Smooth muscle cell (in vitro differentiated cells): Measurements from ENCODE around the gene PTF1A. TPM values are rescaled to one million over a fixed set of nuclear protein-coding genes. Genes with fewer than 3 reads are reported as not detected.

Experiments
- DNase-seq: peaks from one replicate; lab custom pipeline; 2025; ENCODE audit not compliant: unreplicated experiment; lab: John Stamatoyannopoulos, UW
- H2AFZ ChIP-seq: fragments of 200-600 bp; sonication (generic); 2 replicates; pipeline ENCODE4 v1.6.0; 2016; ENCODE audit warnings: antibody characterized with exemption, low read depth, mild to moderate bottlenecking
- H3F3A ChIP-seq: fragments of 200-600 bp; sonication (generic); 2 replicates; pipeline ENCODE4 v1.6.0; 2017; ENCODE audit warnings: antibody characterized with exemption, low read depth
- H3K27ac ChIP-seq: fragments of 200-600 bp; sonication (generic); 2 replicates; pipeline ENCODE4 v1.5.1; 2016; ENCODE audit warnings: low read depth, mild to moderate bottlenecking
- H3K27me3 ChIP-seq: fragments of 200-600 bp; sonication (generic); 2 replicates; pipeline ENCODE4 v1.6.1; 2016; ENCODE audit warnings: low read depth, mild to moderate bottlenecking
- H3K36me3 ChIP-seq: fragments of 200-600 bp; sonication (generic); 2 replicates; pipeline ENCODE4 v1.5.1; 2016; ENCODE audit warnings: low read depth
- H3K4me1 ChIP-seq: fragments of 200-600 bp; sonication (generic); 2 replicates; pipeline ENCODE4 v1.5.1; 2016; ENCODE audit warnings: low read depth
- H3K4me2 ChIP-seq: fragments of 200-600 bp; sonication (generic); 2 replicates; pipeline ENCODE4 v1.6.0; 2016; ENCODE audit warnings: mild to moderate bottlenecking
- H3K4me3 ChIP-seq: fragments of 200-600 bp; sonication (generic); 2 replicates; pipeline ENCODE4 v1.5.1; 2016; ENCODE audit warnings: mild to moderate bottlenecking
- H3K79me2 ChIP-seq: fragments of 200-600 bp; sonication (generic); 2 replicates; pipeline ENCODE4 v1.6.0; 2016; ENCODE audit warnings: low read depth, mild to moderate bottlenecking
- H3K9ac ChIP-seq: fragments of 200-600 bp; sonication (generic); 2 replicates; pipeline ENCODE4 v1.6.0; 2016; ENCODE audit warnings: low read depth
- H3K9me3 ChIP-seq: fragments of 200-600 bp; sonication (generic); replicated peaks from 2 replicates; pipeline ENCODE4 v1.5.1; 2016; ENCODE audit warnings: low read depth
- H4K20me1 ChIP-seq: fragments of 200-600 bp; sonication (generic); 2 replicates; pipeline ENCODE4 v1.6.0; 2016; ENCODE audit warnings: low read depth
- WGBS: methylation state at CpG from one replicate; pipeline ENCODE4 v1.1.7; 2016; ENCODE audit warnings: low lambda C conversion rate; 5-methylcytosine and 5-hydroxymethylcytosine counted together
- polyA plus RNA-seq: library from polyadenylated mRNA; unstranded; fragments of >200 nt; fragmentation: Nextera tagmentation; extraction: Ambion mirVana; gene quantifications from 2 replicates; pipeline ENCODE4 v1.2.1, GENCODE V29; 2016
- total RNA-seq: library from RNA; depleted of rRNA; stranded (reverse); fragments of >200 nt; gene quantifications from 2 replicates; pipeline ENCODE4 v1.2.3, GENCODE V29; 2014
- TF ChIP-seq, protein P1 (sequence below): fragments of 200-600 bp; sonication (generic); IDR thresholded peaks from 2 replicates; pipeline ENCODE4 v1.5.1; 2017; ENCODE audit warnings: borderline replicate concordance, mild to moderate bottlenecking, antibody characterized with exemption; ENCODE audit not compliant: insufficient read depth, poor library complexity, severe bottlenecking

The PTF1A gene
- total and polyA plus RNA-seq, 2 experiments from 2014 or later: 0.17 TPM; not detected in 1

DNA sequence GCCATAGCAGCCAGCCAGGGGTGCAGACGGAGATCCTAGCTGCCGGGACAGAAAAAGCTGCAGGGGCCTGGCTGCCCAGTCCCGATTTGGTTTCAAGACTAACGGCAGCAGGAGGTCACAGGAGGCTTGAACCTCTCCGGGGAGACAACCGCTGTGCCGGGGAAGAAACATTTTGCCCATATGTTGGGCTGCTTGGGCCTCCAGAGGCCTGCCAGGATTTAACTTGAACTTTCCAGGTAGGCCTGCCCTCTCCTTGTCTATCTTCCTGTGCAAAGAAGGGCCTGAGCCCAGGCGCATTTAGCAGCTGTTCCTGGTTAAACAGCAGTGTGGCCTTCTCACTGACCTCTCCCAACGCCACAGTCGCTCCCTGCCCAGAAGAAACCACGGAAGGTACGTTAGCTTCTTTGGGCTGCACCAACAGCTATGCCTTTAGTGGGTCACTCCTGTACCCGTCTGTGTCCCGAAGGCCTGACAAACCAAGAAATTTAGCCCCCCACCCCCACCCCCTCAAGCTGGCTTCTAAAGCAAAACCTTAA, 17.1 kb upstream of the PTF1A start:
- Histone ChIP-seq H3F3A (no peaks in the 10 kb centered on the region), H3K27ac (no peak overlapping the region), H3K4me2 (no peak overlapping the region), H3K4me3 (no peak overlapping the region), H2AFZ (no peak overlapping the region), H4K20me1 (no peaks in the 10 kb centered on the region), H3K79me2 (no peaks in the 10 kb centered on the region), H3K9me3 (no peaks in the 10 kb centered on the region), H3K36me3 (no peaks in the 10 kb centered on the region), H3K9ac (no peak overlapping the region), H3K4me1 (no peaks in the 10 kb centered on the region), H3K27me3 (peaks cover 100% of the 10 kb centered on the region)
- WGBS: 40% methylated on average over 14 of the region's 14 CpGs
- no peak for DNase-seq
- TF ChIP-seq, protein P1, sequence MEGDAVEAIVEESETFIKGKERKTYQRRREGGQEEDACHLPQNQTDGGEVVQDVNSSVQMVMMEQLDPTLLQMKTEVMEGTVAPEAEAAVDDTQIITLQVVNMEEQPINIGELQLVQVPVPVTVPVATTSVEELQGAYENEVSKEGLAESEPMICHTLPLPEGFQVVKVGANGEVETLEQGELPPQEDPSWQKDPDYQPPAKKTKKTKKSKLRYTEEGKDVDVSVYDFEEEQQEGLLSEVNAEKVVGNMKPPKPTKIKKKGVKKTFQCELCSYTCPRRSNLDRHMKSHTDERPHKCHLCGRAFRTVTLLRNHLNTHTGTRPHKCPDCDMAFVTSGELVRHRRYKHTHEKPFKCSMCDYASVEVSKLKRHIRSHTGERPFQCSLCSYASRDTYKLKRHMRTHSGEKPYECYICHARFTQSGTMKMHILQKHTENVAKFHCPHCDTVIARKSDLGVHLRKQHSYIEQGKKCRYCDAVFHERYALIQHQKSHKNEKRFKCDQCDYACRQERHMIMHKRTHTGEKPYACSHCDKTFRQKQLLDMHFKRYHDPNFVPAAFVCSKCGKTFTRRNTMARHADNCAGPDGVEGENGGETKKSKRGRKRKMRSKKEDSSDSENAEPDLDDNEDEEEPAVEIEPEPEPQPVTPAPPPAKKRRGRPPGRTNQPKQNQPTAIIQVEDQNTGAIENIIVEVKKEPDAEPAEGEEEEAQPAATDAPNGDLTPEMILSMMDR: no peak

DNA sequence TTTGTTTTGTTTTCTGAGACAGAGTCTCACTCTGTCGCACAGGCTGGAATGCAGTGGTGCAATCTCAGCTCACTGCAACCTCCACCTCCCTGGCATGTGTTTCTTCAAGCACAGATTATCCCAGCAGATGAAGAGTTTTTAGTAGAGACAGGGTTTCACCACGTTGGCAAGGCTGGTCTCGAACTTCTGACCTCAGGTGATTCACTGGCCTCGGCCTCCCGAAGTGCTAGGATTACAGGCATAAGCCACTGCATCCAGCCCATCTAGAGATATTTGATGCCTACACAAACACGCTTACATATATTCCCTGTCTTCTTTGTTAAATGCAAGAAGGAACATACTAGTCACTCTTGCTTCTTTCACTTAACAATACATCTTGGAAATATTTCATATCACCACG, 5.9 kb upstream of the PTF1A start:
- H3K4me3 ChIP-seq: no peak overlapping the region
- no peaks in the 10 kb centered on the region for H3K9me3 ChIP-seq
- TF ChIP-seq, protein P1: no peak
- 72% methylated on average over 7 of the region's 7 CpGs for WGBS
- DNase-seq: no peak
- H3K79me2 ChIP-seq: no peaks in the 10 kb centered on the region
- no peaks in the 10 kb centered on the region for H3K36me3 ChIP-seq
- peaks cover 94% of the 10 kb centered on the region for H3K27me3 ChIP-seq
- H2AFZ ChIP-seq: no peak overlapping the region
- no peaks in the 10 kb centered on the region for H3F3A ChIP-seq
- H3K27ac ChIP-seq: no peak overlapping the region
- no peak overlapping the region for H3K9ac ChIP-seq
- H3K4me2 ChIP-seq: no peak overlapping the region
- no peaks in the 10 kb centered on the region for H3K4me1 ChIP-seq
- no peaks in the 10 kb centered on the region for H4K20me1 ChIP-seq

DNA sequence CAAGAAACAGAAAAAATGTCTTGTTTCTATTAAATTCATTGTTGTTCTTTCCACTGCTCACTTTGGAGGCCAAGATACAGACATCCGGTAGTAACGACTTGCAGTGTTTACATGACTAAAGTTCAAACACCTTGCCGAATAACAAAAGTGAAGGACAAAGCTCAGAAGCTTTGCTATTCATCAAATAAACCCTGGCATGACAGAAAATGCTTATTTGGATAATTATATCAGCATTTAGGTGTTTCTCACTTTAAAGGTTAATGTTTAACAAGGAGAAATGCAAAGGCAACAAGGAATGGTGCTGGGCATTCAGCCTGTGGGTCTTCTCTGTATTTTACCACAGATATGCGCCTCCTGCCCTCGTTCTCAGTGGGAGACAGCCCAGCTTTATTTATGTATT, 5.4 kb upstream of the PTF1A start:
- peaks cover 94% of the 10 kb centered on the region for H3K27me3 ChIP-seq

More for the DNA sequence above, 5.4 kb upstream of the PTF1A start:
- Histone ChIP-seq H3K4me2 (no peak overlapping the region), H3K79me2 (no peaks in the 10 kb centered on the region), H4K20me1 (no peaks in the 10 kb centered on the region), H2AFZ (no peak overlapping the region), H3K4me1 (peaks cover 5% of the 10 kb centered on the region), H3K4me3 (no peak overlapping the region), H3F3A (no peaks in the 10 kb centered on the region), H3K9me3 (no peaks in the 10 kb centered on the region), H3K36me3 (no peaks in the 10 kb centered on the region), H3K9ac (no peak overlapping the region), H3K27ac (no peak overlapping the region)
- TF ChIP-seq, protein P1: no peak
- no peak for DNase-seq
- 39% methylated on average over 5 of the region's 5 CpGs for WGBS
